HG02885 (cell line): ENCODE results near the gene MRPL58.

Experiments used
- ATAC-seq: cut with Tn5 transposase; IDR thresholded peaks from one replicate; pipeline ENCODE4 v1.9.1; 2021; ENCODE audit warnings: mild to moderate bottlenecking; ENCODE audit not compliant: unreplicated experiment, poor library complexity

The MRPL58 gene

DNA sequence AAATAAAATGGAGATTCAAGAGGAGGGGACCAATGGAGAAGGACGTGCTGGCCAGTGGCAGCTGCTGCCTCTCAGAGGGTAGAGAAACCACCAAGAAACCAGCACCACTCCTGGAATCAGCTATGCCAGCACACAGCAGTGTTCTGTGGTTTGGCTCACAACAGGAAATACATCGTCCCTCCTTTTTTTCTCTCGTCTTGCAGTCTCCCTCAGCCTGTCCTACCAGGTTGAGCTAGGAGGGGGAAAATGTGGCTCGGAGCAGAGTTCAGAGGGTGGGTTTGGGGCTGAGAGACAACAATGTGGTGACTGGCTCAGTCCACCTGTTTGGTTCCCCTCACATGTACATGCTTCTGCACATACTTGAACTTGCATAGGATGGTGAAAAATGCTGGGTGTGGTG is 55.4 kb downstream of the MRPL58 start:
- ATAC-seq, result no peak

GRCh38 chr17:75068750-75069149 is 56.3 kb downstream of the MRPL58 start:
- ATAC-seq, result no peak

- no peak for ATAC-seq
These were observed 57.3 kb downstream of the MRPL58 start for GRCh38 chr17:75069783-75070182.
